Upper lobe of left lung (tissue), 4 donors: ENCODE data around the gene STX16.
"Not testable (repeated sequence)": the region's sequence is repeated elsewhere in the genome, so short reads cannot be mapped to it uniquely, and the experiment has no call there.

Experiments used
- EP300 ChIP-seq, 4 donors: sonication (generic); formaldehyde crosslinking; IDR thresholded peaks; one replicate each; pipeline ENCODE4 v1.5.1; 2017; ENCODE audit warnings: antibody characterized with exemption in 4 of 4, control low read depth in 2 of 4
- POLR2A ChIP-seq, 4 donors: fragments of 450-650 bp; IDR thresholded peaks; one replicate each; pipeline ENCODE4 v1.5.1; 2016 to 2017; ENCODE audit warnings: antibody characterized with exemption in 4 of 4, mild to moderate bottlenecking in 2 of 4
- POLR2AphosphoS5 ChIP-seq, 2 donors: sonication (generic); formaldehyde crosslinking; IDR thresholded peaks; one replicate each; pipeline ENCODE4 v1.5.1; 2017; ENCODE audit warnings: antibody characterized with exemption in 2 of 2
- TF ChIP-seq, protein P1 (sequence below), 6 experiments: fragments of 450-650 bp in 4 of 6; fragments of 200-600 bp in 2 of 6; sonication (generic) in 2 of 6; IDR thresholded peaks; one replicate each; pipeline ENCODE4 v1.5.1; 2016 to 2019; ENCODE audit warnings: antibody characterized with exemption in 6 of 6

DNA sequence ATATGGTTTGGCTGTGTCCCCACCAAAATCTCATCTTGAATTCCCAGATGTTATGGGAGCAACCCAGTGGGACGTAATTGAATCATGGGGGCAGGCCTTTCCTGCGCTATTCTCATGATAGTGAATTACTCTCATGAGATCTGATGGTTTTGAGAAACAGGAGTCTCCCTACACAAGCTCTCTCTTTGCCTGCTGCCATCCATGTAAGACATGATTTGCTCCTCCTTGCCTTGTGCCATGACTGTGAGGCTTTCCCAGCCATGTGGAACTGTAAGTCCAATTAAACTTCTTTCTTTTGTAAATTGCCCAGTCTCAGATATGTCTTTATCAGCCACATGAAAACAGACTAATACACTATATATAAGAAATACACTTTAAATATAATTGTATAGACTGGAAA, 75.1 kb downstream of the STX16 start:
- TF ChIP-seq EP300, POLR2A, POLR2AphosphoS5 (IDR thresholded peaks at IDR 0.05): not testable (repeated sequence)
- TF ChIP-seq, protein P1, sequence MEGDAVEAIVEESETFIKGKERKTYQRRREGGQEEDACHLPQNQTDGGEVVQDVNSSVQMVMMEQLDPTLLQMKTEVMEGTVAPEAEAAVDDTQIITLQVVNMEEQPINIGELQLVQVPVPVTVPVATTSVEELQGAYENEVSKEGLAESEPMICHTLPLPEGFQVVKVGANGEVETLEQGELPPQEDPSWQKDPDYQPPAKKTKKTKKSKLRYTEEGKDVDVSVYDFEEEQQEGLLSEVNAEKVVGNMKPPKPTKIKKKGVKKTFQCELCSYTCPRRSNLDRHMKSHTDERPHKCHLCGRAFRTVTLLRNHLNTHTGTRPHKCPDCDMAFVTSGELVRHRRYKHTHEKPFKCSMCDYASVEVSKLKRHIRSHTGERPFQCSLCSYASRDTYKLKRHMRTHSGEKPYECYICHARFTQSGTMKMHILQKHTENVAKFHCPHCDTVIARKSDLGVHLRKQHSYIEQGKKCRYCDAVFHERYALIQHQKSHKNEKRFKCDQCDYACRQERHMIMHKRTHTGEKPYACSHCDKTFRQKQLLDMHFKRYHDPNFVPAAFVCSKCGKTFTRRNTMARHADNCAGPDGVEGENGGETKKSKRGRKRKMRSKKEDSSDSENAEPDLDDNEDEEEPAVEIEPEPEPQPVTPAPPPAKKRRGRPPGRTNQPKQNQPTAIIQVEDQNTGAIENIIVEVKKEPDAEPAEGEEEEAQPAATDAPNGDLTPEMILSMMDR (IDR thresholded peaks at IDR 0.05), result not testable (repeated sequence)
